ENCODE results near the gene BRD9.

- TF ChIP-seq TAF1 (IDR thresholded peaks at IDR 0.05; ENCODE audit: borderline replicate concordance, insufficient read depth, low read length), result no peak
- TF ChIP-seq POLR2AphosphoS5 (IDR thresholded peaks at IDR 0.05; ENCODE audit: low read depth, low read length), result no peak
- TF ChIP-seq, protein P1, sequence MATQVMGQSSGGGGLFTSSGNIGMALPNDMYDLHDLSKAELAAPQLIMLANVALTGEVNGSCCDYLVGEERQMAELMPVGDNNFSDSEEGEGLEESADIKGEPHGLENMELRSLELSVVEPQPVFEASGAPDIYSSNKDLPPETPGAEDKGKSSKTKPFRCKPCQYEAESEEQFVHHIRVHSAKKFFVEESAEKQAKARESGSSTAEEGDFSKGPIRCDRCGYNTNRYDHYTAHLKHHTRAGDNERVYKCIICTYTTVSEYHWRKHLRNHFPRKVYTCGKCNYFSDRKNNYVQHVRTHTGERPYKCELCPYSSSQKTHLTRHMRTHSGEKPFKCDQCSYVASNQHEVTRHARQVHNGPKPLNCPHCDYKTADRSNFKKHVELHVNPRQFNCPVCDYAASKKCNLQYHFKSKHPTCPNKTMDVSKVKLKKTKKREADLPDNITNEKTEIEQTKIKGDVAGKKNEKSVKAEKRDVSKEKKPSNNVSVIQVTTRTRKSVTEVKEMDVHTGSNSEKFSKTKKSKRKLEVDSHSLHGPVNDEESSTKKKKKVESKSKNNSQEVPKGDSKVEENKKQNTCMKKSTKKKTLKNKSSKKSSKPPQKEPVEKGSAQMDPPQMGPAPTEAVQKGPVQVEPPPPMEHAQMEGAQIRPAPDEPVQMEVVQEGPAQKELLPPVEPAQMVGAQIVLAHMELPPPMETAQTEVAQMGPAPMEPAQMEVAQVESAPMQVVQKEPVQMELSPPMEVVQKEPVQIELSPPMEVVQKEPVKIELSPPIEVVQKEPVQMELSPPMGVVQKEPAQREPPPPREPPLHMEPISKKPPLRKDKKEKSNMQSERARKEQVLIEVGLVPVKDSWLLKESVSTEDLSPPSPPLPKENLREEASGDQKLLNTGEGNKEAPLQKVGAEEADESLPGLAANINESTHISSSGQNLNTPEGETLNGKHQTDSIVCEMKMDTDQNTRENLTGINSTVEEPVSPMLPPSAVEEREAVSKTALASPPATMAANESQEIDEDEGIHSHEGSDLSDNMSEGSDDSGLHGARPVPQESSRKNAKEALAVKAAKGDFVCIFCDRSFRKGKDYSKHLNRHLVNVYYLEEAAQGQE (IDR thresholded peaks at IDR 0.05; ENCODE audit: insufficient read depth in 1 of 2, low read depth in 2 of 2, low read length in 2 of 2), result no peak
- no peak for TF ChIP-seq SIN3A (IDR thresholded peaks at IDR 0.05; ENCODE audit: borderline replicate concordance, insufficient read depth, low read length)
Observed at GRCh38 chr5:905139-905642, 12.6 kb upstream of the BRD9 start.

Measured in PFSK-1 (cell line).